IMR-90 (cell line): ENCODE measurements around the gene ABLIM3.

Source experiments
- BHLHE40 ChIP-seq: fragments of 150-350 bp; IDR thresholded peaks from 2 replicates; pipeline ENCODE4 v1.6.1; 2016; ENCODE audit warnings: mild to moderate bottlenecking, low read depth, low read length
- CEBPB ChIP-seq: IDR thresholded peaks from 2 replicates; pipeline ENCODE4 v1.6.1; 2012; ENCODE audit warnings: low read depth, low read length, improper control_type of control experiment
- CHD1 ChIP-seq: IDR thresholded peaks from 2 replicates; pipeline ENCODE4 v1.6.1; 2012; ENCODE audit warnings: low read depth, low read length, improper control_type of control experiment
- CTCF ChIP-seq: conservative IDR thresholded peaks from 2 replicates; pipeline ENCODE4 v1.5.1; 2012; ENCODE audit warnings: mild to moderate bottlenecking, low read depth, low read length, improper control_type of control experiment
- FOS ChIP-seq: fragments of 150-350 bp; IDR thresholded peaks from 2 replicates; pipeline ENCODE4 v1.6.1; 2016; ENCODE audit warnings: low read depth, low read length
- MAZ ChIP-seq: IDR thresholded peaks from 2 replicates; pipeline ENCODE4 v1.6.1; 2012; ENCODE audit warnings: low read depth, mild to moderate bottlenecking, low read length, improper control_type of control experiment, moderate library complexity, borderline replicate concordance
- MXI1 ChIP-seq: IDR thresholded peaks from 2 replicates; pipeline ENCODE4 v1.6.1; 2012; ENCODE audit warnings: low read depth, mild to moderate bottlenecking, low read length, moderate library complexity, borderline replicate concordance
- POLR2A ChIP-seq: IDR thresholded peaks from 2 replicates; pipeline ENCODE4 v1.6.1; 2012; ENCODE audit warnings: mild to moderate bottlenecking, low read depth, low read length
- RAD21 ChIP-seq: IDR thresholded peaks from 2 replicates; pipeline ENCODE4 v1.6.1; 2012; ENCODE audit warnings: low read length, improper control_type of control experiment
- SMC3 ChIP-seq: fragments of 150-350 bp; IDR thresholded peaks from 2 replicates; pipeline ENCODE4 v1.6.1; 2016; ENCODE audit warnings: low read depth, mild to moderate bottlenecking, antibody characterized with exemption, low read length, moderate library complexity
- USF2 ChIP-seq: fragments of 150-350 bp; IDR thresholded peaks from 2 replicates; pipeline ENCODE4 v1.6.1; 2017; ENCODE audit warnings: mild to moderate bottlenecking, antibody characterized with exemption, low read length, low read depth

- TF ChIP-seq CTCF (no peak), SMC3 (no peak), MAZ (no peak), CHD1 (no peak), FOS (no peak), POLR2A (no peak), USF2 (no peak), RAD21 (no peak), BHLHE40 (no peak), MXI1 (no peak), CEBPB (no peak)
Observed at GRCh38 chr5:149251546-149251945, 110.3 kb downstream of the ABLIM3 start.
